ENCODE measurements around the gene PLA2G3.
"Not testable (repeated sequence)": the region's sequence is repeated elsewhere in the genome, so short reads cannot be mapped to it uniquely, and the experiment has no call there.

The PLA2G3 gene

DNA sequence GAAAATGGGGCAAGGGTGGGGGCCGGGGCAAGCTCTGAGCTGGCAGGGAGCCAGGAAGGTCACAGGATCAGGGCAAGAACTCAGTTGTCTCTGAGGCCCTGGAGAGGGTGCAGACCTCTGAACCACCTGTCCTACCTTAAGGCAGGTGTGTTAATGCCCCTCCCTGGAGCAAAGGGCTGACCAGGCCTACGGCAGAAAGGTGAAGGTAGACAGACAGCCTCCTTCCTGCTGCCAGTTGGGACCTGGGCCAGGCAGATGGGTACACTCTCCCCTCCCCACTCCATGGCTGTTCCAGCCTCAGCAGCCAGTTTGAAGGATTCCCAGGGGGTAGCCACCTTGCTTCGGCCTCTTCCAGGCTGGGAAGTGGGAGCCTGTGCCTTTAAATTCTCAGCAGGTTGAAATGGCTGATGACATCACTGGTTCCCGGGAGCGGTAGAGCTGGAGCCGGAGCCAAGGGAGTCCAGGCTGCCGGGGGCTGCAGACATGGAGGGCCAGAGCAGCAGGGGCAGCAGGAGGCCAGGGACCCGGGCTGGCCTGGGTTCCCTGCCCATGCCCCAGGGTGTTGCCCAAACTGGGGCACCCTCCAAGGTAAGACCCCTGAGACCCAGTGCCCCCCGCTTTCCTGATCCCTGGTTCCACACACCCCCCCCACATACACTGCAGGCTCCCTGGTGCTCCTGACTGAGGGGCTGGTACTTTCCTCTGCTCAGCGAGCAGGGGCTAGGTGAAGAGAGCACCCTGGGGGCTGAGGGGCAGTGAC is 17.6 kb downstream of the PLA2G3 start, which contains the start of gene INPP5J:
Gene INPP5J, plus strand, starts transcription at position 435 of the 760 bp plus-strand sequence. Its CDS starts 49 bp downstream, at position 484.
- no peak for DNase-seq

GRCh38 chr22:31122196-31122531 is 18.1 kb downstream of the PLA2G3 start:
- no peak for DNase-seq

DNA sequence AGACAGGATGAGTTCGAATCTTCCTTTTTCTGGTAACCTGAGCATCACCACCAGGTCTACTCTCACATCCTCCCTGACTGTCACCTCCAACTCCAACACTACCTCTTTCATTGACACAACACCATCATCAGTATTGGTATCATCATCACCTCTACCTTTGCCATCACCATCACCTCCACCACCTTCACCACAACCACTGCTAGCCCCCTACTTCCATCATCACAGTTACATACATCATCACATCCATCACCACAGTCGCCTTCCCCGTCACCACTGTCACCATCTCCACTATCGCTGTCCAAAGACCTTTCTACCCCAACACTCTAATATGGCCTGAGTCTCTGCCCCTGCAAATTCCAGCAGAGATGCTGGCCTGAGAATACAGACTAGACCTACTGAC is 18.9 kb downstream of the PLA2G3 start:
- DNase-seq: no peak

- no peak for DNase-seq
Measured at GRCh38 chr22:31120642-31121041, 19.7 kb downstream of the PLA2G3 start.

DNA sequence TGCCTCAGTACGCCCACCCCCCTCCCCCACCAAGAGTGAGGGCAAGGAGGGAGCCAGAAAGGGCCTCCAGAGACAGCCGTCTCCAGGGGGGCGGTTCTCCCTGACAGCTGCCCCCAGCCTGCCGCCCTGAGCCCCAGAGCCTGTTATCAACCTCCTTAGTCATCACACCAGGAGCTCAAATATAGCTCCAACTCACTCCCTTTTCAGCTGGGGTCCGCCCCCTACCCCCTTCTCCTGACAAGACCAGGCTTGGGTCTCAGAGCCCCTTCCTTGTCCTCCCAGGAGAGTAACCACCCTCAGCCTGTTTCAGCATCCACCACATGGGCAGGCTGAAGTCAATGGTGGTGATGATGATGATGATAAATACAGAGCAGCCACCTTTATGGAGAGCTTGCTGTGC is 20.1 kb downstream of the PLA2G3 start:
- no peak for DNase-seq

DNA sequence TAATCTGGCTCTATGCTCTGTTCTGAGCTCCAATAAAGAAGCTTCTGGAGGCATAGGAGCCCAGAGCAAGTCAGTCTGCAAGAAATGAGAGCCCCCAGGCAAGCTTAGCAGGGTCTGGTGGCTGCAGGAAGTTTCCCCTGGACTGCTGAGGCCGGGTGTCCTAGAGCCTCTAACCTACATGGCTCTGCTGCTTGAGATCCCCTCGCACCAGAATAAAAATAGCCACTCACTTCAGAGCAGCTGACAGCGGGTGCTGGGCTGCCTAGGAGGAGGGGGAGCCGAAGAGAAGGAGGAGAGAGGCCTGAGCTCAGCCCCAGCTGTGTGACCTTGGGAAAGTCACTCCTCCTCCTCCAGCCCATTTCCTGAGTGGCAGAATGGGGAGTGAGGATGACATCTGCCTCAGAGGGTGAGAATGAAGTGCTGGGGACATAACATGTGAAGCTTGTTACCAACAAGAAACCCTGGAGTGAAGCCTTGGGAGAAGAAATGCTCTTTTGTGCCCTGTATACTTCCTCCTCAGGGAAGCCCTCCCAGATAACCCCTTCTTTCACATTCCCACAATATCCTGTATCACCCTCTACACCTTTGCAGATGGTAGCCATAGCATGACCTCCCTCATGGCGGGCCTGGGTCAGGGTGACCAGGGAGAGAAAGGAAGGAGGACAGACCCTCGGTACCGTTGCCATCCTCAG is 21.1 kb downstream of the PLA2G3 start:
- DNase-seq: no peak

DNA sequence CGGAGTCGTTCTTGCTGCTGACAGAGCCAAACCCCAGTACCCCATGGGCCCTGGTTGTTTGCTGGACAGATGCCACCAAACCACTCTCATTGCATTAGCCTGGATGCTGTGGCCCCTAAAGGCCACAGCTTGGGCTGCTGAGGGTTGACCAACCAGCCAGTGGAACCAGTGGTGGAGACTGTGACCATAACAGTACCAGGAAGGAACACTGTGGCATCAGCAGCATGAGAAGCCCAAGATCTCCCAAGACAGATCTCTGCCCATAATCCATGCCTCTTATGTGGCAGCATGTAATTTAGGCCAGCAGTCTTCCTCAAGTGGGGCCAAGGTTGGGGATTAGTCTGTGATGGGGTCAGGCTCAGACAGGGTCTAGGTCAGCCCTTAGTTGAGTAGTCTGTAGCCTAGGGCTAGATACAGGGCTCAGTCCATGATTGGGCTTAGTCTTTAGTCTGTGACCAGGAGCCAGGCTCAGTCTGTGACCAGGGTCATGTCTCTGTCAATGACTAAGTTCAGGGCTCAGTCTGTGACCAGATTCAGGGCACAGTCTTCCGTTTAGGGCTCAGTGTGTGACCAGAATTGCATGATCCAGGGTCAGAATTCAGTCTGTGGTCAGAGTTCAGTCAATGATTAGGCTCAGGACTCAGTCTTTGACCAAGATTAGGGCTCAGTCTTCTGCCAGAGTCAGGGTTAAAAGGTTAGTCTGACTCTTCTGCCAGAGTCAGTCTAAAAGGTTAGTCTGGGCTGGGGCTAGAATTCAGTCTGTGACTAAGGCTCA is 22.1 kb downstream of the PLA2G3 start:
- DNase-seq: no peak

DNA sequence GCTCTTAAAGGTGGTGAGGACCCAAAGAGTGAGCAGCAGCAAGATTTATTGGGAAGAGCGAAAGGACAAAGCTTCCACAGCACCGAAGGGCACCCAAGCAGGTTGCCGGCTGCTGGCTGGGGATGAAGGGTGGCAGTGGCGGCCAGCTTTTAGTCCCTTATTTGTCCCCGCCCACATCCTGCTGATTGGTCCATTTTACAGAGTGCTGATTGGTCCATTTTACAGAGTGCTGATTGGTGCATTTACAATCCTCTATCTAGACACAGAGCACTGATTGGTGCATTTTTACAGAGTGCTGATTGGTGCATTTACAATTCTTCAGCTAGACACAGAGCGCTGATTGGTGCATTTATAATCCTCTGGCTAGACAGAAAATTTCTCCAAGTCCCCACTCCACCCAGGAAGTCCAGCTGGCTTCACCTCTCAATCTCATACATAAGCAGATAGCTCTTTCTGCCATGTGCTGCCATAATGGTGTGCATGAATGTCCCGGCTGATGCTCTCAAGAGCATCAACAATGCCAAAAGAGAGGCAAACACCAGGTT is 27.7 kb downstream of the PLA2G3 start:
- not testable (repeated sequence) for DNase-seq

- no peak for DNase-seq
Measured at GRCh38 chr22:31107894-31108218, 32.5 kb downstream of the PLA2G3 start.

DNA sequence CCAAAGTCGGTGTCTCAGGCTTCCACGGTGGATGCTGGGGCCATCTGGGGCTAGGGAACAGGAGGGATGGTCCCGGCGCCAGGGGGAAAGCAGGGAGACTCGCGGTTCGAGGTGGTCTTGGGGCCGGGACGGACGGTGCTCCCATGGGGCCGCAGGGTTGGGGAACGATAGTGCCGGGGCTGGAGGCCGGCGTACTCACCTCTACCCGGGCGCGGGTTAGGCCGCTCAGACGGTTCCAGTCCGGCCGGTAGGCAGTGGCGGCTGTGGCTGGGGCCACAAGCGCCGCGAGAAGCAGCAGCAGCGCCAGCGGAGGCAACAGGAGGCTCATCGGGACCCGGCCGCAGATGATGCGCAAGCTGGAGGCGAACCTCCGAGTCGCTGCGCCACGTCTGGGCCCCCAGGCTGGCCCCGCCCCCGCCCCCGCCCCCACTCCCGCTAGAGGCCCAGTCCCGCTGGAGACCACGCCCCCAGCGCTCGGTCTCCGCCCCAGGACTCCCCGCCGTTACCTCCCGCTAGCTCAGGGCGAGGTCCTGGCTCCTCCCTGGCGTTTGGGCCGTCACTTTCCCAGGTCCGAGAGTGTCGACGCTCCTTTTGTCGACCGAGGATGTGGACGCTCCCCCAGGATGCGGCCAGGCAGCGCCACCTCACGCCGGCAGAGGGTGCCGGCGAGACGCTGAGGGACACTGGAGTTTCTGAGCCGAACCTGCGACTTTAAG is 33.0 kb downstream of the PLA2G3 start, which contains the start of gene SELENOM:
Gene SELENOM, minus strand, starts transcription at position 391 of the 716 bp plus-strand sequence. Its CDS starts 63 bp downstream, at position 328.
- DNase-seq: peak; percentile 85

DNA sequence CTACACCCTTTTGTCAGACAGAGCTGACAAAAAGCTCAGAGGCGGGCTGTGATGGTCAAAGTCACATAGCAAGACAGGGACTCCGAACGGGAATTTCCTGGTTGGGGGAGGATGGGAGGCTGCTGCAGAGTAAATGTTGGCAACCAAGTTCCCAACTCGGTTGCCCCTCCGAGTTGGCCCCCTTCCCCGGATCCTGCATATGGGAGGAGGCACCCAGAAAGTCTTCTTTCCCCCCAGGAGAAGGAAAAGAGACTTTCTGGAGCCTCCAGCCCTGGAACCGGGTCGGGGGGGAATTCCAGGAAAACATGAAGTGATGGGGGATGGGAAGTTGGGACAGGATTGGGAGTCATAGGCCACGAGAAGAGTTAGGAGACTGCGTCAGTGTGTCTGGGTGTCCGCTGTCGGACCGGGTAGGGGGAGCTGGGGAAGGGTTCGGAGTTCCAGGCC is 33.6 kb downstream of the PLA2G3 start:
- DNase-seq: no peak

DNA sequence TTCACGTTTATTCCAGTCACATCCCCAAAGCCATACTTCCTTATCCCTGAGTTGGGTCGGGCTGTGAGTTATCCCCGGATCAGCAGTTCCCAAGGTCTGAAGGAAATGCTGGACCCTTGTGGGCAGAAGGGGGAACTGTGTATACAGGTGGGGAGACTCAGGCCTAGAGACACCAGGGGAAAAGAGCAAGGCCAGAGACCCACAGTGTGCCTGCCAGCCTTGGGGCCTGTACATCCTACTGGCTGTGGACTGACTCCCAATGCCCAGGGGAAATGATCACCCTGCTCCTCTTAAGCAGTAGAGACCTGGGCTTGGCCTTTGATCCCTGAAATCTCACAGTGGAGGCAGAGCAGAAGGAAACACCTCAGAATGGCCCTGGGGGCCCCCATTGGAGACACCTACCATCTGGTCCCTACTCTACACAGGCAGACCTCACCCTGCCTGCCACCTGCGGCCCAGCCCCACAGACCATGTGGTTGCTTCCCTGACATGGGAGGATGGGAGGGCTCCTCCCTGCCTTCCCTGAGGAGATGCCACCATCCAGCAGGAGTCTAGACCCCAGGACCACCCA is 34.2 kb downstream of the PLA2G3 start:
- no peak for DNase-seq

- no peak for DNase-seq
Measured at GRCh38 chr22:31105282-31105929, 34.9 kb downstream of the PLA2G3 start.

- no peak for DNase-seq
Measured at GRCh38 chr22:31104869-31105268, 35.4 kb downstream of the PLA2G3 start.

DNA sequence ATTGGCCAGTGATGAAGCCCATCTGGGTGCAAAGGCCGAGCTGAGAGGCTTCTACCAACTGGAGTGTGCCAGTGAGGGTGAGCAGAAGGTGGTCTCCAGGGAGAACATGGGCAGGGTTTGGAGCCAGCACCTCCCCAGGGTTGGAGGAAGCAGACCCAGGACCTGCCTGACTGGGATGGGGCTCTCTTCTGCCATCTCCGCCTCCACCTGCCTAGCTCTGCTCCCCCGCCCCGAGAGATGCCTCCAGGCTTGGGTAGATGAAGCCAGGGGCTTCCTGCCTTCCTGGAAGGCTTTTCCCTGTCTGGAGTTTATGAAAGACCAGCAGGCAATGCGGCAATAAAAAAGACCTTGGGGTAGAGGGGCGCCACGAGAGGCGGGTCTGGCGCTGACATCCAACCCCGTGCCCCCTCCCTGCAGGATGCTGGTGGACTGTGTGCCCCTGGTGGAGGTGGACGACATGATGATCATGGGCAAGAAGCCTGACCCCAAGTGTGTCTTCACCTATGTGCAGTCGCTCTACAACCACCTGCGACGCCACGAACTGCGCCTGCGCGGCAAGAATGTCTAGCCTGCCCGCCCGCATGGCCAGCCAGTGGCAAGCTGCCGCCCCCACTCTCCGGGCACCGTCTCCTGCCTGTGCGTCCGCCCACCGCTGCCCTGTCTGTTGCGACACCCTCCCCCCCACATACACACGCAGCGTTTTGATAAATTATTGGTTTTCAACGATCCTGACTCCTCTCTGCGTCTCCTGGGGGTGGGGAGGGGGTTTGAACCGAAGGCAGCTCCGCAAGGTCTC is 36.2 kb downstream of the PLA2G3 start:
- DNase-seq: no peak

GRCh38 chr22:31103111-31103510 is 37.2 kb downstream of the PLA2G3 start:
- DNase-seq: no peak

DNA sequence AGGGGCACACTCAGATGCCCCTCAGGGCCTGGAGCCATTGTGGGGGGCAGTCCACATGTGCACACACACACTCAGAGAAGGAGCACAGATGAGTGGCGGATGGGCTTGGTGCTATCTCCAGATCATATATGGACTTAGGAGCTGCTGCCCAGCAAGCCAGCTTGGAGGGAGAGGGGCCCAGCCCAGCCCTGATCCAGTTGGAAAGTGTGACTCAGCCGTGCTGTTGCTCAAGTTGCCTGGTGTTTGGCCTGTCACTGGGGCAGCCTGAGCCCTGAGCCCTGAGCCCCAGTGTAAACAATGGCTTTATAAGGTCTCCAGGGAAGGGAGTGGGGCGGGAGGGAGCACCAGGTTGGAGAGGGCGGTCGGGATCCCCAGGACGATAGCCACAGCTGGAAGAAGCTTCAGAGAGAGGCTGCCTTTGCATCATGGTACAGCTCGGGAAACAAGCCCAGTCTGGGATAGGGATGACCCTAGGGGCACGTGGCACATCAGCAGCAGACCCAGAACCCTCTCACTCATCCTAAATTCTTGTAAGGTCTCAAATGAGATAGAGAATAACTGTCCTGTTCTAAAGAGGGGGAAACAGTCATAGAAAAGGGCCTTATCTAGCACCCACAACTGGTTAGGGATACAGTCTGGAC is 37.7 kb downstream of the PLA2G3 start:
- no peak for DNase-seq

DNA sequence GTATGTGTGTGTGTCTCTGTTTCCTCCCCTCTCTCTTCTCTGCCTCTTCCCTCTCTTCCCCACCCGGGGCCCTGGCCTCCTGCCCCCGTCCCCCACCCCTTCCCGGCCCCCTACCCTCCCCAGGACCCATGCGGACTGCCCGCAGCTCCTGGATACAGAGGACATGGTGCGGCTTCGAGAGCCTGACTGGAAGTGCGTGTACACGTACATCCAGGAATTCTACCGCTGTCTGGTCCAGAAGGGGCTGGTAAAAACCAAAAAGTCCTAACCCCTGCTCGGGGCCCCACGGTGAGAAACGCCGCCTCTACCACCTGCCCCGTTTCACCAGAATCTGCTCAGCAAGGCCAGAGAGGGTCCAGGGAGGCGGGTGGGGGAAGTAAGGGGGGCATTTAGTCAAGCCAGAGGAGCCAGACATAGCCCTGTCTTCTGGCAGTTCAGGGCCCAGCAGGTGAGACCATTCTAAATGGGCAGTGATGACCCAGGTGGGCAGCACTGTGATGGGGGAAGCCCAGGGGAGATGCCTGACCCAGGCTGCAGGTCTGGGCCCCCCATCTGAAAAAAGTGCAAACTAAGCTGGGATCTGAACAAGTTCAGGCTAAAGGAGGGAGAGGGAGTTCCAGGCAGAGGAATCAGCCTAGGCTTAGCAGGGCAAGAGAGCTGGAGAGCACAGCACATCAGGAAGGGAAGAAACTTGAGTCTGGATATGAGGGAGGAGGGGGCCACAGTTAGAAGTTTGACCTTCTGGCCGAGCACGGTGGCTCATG is 39.4 kb downstream of the PLA2G3 start:
- no peak for DNase-seq
